ENCODE measurements around the gene TOMM34. TPM values are rescaled to one million over a fixed set of nuclear protein-coding genes. Genes with fewer than 3 reads are reported as not detected.

TOMM34 gene
- total RNA-seq, 1 donor from 2014 or later = 11.4 TPM

DNA sequence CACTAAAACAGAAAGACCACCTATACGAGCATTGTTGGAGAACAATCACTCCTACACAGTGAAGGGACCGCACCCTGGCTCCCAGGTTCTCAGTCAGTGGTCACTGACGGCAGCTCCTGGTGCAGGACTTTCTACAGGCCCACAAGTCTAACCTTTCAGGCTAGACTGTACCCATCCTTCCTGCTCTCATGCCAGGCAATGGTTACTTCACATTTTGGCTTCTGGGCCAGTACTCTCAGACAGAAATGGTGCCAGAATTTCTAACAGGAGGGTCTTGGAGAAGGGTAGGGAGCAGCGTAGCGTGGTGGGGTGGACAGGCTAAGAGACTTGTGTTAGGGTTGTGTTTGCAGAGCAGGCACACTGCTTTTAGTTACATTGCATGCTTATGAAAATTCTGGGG lies 12.1 kb downstream of the TOMM34 start:
- no peak for DNase-seq
- Histone ChIP-seq H3K27ac (replicated peaks) (no peak overlapping the region), H3K4me1 (no peaks in the 10 kb centered on the region), H3K36me3 (peaks cover 93% of the 10 kb centered on the region), H3K9me3 (replicated peaks) (no peaks in the 10 kb centered on the region), H3K27me3 (ENCODE audit: low read depth) (no peaks in the 10 kb centered on the region), H3K4me3 (no peak overlapping the region)
- intact Hi-C loops (cut with micrococcal nuclease) = no loop called here
- TF ChIP-seq CTCF (IDR thresholded peaks at IDR 0.05; ENCODE audit: borderline replicate concordance) = no peak

DNA sequence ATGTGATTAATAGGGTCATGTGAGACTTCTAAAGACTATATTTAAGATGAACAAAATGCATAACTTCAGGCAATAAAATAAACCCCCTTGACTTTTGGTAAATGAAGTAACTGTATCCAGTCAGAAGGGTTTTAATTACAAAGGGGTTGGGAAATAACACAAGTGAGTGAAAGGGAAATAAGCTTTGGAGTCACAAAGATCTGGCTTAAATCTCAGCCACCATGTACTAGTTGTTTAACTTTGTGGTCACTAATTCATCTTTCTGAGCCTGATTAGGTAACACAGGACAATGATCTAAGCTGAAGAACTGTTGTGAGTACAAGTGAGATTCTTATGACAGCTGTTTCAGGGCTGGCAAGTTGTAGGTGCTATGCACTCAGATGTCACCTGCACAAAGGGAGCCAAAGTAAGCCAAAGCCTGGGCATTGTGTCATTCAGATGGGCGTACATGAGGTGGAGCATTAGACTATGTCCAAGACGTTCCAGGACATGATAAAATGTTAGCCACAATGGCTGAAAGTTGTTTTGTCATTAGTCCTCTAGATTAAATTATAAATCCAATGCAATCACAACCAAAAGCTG lies 13.8 kb downstream of the TOMM34 start:
- Histone ChIP-seq H3K4me1 (no peaks in the 10 kb centered on the region), H3K9me3 (replicated peaks) (no peaks in the 10 kb centered on the region), H3K36me3 (peaks cover 94% of the 10 kb centered on the region), H3K27me3 (ENCODE audit: low read depth) (no peaks in the 10 kb centered on the region), H3K27ac (replicated peaks) (no peak overlapping the region), H3K4me3 (no peak overlapping the region)
- no peak for DNase-seq
- TF ChIP-seq CTCF (IDR thresholded peaks at IDR 0.05; ENCODE audit: borderline replicate concordance) = no peak
- intact Hi-C loops (cut with micrococcal nuclease) = no loop called here

DNA sequence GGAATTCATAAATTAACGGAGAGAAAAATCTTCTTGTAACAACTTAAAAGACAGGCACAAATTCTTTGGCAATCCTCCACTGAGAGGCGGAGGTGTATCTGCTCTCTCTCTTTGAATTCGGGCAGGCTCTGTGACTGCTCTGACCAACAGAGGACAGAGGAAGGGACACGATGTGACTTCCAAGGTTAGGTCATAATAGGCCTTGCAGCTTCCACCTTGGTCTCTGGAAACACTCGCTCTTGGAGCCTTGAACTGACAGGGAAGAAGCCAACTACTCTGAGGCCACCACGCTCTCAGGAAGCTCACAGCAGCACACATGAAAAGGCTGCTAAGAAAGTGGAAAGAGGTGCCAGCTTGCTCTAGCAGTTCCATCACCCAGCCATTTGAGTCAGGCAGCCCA lies 14.9 kb downstream of the TOMM34 start:
- peaks cover 88% of the 10 kb centered on the region for H3K36me3 ChIP-seq
- no peak overlapping the region for H3K4me3 ChIP-seq
- H3K27me3 ChIP-seq (ENCODE audit: low read depth) = no peaks in the 10 kb centered on the region
- H3K4me1 ChIP-seq = no peaks in the 10 kb centered on the region
- no peaks in the 10 kb centered on the region for H3K9me3 ChIP-seq (replicated peaks)
- TF ChIP-seq CTCF (IDR thresholded peaks at IDR 0.05; ENCODE audit: borderline replicate concordance) = no peak
- H3K27ac ChIP-seq (replicated peaks) = peak overlapping the region; percentile 55
- intact Hi-C loops (cut with micrococcal nuclease) = no loop called here
- DNase-seq = no peak

DNA sequence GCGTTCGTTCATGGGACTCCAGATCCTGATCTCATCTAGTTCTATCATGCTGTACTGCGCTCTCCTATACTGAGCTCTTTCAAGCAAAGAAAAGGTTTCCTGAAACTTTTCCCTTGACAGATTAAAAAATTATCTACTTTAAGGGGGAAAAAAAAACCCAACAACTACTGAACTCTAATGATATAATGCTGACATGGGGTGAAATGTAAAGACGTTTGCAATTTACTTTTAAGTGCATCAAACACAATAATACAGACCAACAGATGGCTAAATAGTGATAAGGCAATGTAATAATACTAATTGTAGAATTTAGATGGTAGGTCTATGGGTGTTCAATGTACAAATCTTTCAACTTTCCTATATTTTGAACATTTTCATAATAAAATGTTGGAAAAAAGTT lies 16.4 kb downstream of the TOMM34 start:
- no peaks in the 10 kb centered on the region for H3K9me3 ChIP-seq (replicated peaks)
- no peak overlapping the region for H3K27ac ChIP-seq (replicated peaks)
- H3K36me3 ChIP-seq = peaks cover 74% of the 10 kb centered on the region
- H3K4me1 ChIP-seq = no peaks in the 10 kb centered on the region
- H3K4me3 ChIP-seq = no peak overlapping the region
- no peak for TF ChIP-seq CTCF (IDR thresholded peaks at IDR 0.05; ENCODE audit: borderline replicate concordance)
- DNase-seq = no peak
- H3K27me3 ChIP-seq (ENCODE audit: low read depth) = no peaks in the 10 kb centered on the region
- intact Hi-C loops (cut with micrococcal nuclease) = no loop called here

GRCh38 chr20:44942264-44942973 lies 17.8 kb downstream of the TOMM34 start:
- TF ChIP-seq CTCF (IDR thresholded peaks at IDR 0.05; ENCODE audit: borderline replicate concordance) = no peak
- Histone ChIP-seq H3K27me3 (ENCODE audit: low read depth) (no peaks in the 10 kb centered on the region), H3K9me3 (replicated peaks) (no peaks in the 10 kb centered on the region), H3K4me1 (no peaks in the 10 kb centered on the region), H3K27ac (replicated peaks) (peak overlapping the region; percentile 35), H3K36me3 (peaks cover 62% of the 10 kb centered on the region), H3K4me3 (peak overlapping the region; percentile 10)
- intact Hi-C loops (cut with micrococcal nuclease) = no loop called here
- no peak for DNase-seq
